ENCODE results near the gene ELOVL3. TPM values are rescaled to one million over a fixed set of nuclear protein-coding genes. Genes with fewer than 3 reads are reported as not detected.

Gene ELOVL3
- total RNA-seq (2022): not detected in 2 replicates
- not detected for Bru-seq, nascent RNA
- BruChase-seq, experiment 1, labeled RNA remaining after a 6-hour chase: not detected
- not detected for BruChase-seq, experiment 2, labeled RNA remaining after a 2-hour chase
- long read RNA-seq: 0 reads

GRCh38 chr10:102225646-102226541 lies at the start of gene ELOVL3:
Gene ELOVL3, plus strand, starts transcription at chr10:102226299. Its CDS starts 250 bp downstream, at chr10:102226549.
- intact Hi-C loops (cut with micrococcal nuclease): loop anchor here (10.0 kb wide), 1 partner anchor 199 kb away; the partner anchor contains the start of gene FBXL15
- CTCF ChIA-PET: interaction anchor here (0.5 to 17.5 kb wide), 14 partner anchors 14 to 349 kb away, joined by 3 to 354 read pairs (median 6); no protein-coding TSS in a partner anchor
- peaks cover 25% of the 10 kb centered on the region for H3K4me1 Mint-ChIP-seq (ENCODE audit: insufficient read depth, unreplicated experiment)
- peak within 1 kb of the TSS; percentile 62 for H3K4me3 Mint-ChIP-seq (ENCODE audit: unreplicated experiment)
- peaks cover 6% of the 10 kb centered on the region for H3K36me3 Mint-ChIP-seq (ENCODE audit: insufficient read depth, unreplicated experiment)
- POLR2A ChIA-PET: interaction anchor here (0.5 to 2.7 kb wide), 7 partner anchors 14 to 416 kb away, joined by 3 to 14 read pairs (median 5); no protein-coding TSS in a partner anchor
- BruUV-seq (replicated peaks): no TSS peak
- no peak within 1 kb of the TSS for H3K27ac Mint-ChIP-seq (ENCODE audit: low read depth, unreplicated experiment)
- no peaks in the 10 kb centered on the region for H3K9me3 Mint-ChIP-seq (ENCODE audit: unreplicated experiment)
- DNase-seq (ENCODE audit: unreplicated experiment): peak; percentile 64
- peaks cover 37% of the 10 kb centered on the region for H3K27me3 Mint-ChIP-seq (ENCODE audit: insufficient read depth, unreplicated experiment)
- TF ChIP-seq CTCF (IDR thresholded peaks at IDR 0.05; ENCODE audit: unreplicated experiment): no peak

- ChIA-PET CTCF (interaction anchor here (1.6 kb wide), 1 partner anchor 16 kb away, joined by 5 read pairs; no protein-coding TSS in a partner anchor), POLR2A (no interaction called here)
- Mint-ChIP-seq H3K27me3 (ENCODE audit: insufficient read depth, unreplicated experiment) (no peaks in the 10 kb centered on the region), H3K4me3 (ENCODE audit: unreplicated experiment) (no peak overlapping the region), H3K9me3 (ENCODE audit: unreplicated experiment) (peaks cover 25% of the 10 kb centered on the region), H3K36me3 (ENCODE audit: insufficient read depth, unreplicated experiment) (no peaks in the 10 kb centered on the region), H3K4me1 (ENCODE audit: insufficient read depth, unreplicated experiment) (no peaks in the 10 kb centered on the region), H3K27ac (ENCODE audit: low read depth, unreplicated experiment) (no peak overlapping the region)
- TF ChIP-seq CTCF (IDR thresholded peaks at IDR 0.05; ENCODE audit: unreplicated experiment): no peak
- DNase-seq (ENCODE audit: unreplicated experiment): no peak
- BruUV-seq (replicated peaks): no TSS peak
- intact Hi-C loops (cut with micrococcal nuclease): no loop called here
Measured at GRCh38 chr10:102184606-102185005, 41.5 kb upstream of the ELOVL3 start.

DNA sequence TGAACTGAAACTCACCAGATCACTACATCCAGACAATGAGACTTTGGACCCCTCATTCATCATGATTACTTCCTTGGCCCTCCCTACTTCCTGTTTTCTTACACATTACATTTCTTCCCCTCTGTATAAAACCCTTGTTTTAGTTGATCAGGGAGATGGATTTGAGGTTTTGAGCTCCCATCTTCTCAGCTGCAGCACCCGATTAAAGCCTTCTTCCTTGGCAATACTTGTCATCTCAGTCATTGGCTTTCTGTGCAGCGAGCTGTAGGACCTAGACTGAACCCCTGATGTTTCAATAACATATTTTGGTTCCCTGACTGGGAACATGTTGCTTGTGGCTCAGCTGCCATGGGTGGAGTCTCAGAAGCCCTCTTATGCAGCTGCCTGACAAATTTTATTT lies 40.8 kb upstream of the ELOVL3 start:
- DNase-seq (ENCODE audit: unreplicated experiment): no peak
- H3K9me3 Mint-ChIP-seq (ENCODE audit: unreplicated experiment): peaks cover 25% of the 10 kb centered on the region
- H3K4me1 Mint-ChIP-seq (ENCODE audit: insufficient read depth, unreplicated experiment): no peaks in the 10 kb centered on the region
- no peak overlapping the region for H3K4me3 Mint-ChIP-seq (ENCODE audit: unreplicated experiment)
- no peaks in the 10 kb centered on the region for H3K27me3 Mint-ChIP-seq (ENCODE audit: insufficient read depth, unreplicated experiment)
- ChIA-PET POLR2A (interaction anchor here (0.8 kb wide), 1 partner anchor 9 kb away, joined by 3 read pairs; no protein-coding TSS in a partner anchor), CTCF (interaction anchor here (1.6 to 1.7 kb wide), 2 partner anchors 16 to 41 kb away, joined by 5 read pairs; no protein-coding TSS in a partner anchor)
- TF ChIP-seq CTCF (IDR thresholded peaks at IDR 0.05; ENCODE audit: unreplicated experiment): no peak
- H3K36me3 Mint-ChIP-seq (ENCODE audit: insufficient read depth, unreplicated experiment): no peaks in the 10 kb centered on the region
- BruUV-seq (replicated peaks): no TSS peak
- intact Hi-C loops (cut with micrococcal nuclease): no loop called here
- H3K27ac Mint-ChIP-seq (ENCODE audit: low read depth, unreplicated experiment): no peak overlapping the region

Measured in MCF 10A (cell line).